HepG2 (cell line): Measurements from ENCODE around the gene MSI2. TPM values are rescaled to one million over a fixed set of nuclear protein-coding genes. Genes with fewer than 3 reads are reported as not detected.

ENCODE experiments used
- BRD4 ChIP-seq: sonication (generic); formaldehyde crosslinking; IDR thresholded peaks from 2 replicates; pipeline ENCODE4 v1.4.0; 2020; ENCODE audit warnings: missing genetic modification reagents
- KAT7 ChIP-seq: IDR thresholded peaks from 2 replicates; pipeline ENCODE4 v1.6.1; 2018; ENCODE audit warnings: borderline replicate concordance, missing compliant biosample characterization
- KDM2A ChIP-seq: sonication (generic); formaldehyde crosslinking; IDR thresholded peaks from 2 replicates; pipeline ENCODE4 v1.4.0; 2020; ENCODE audit warnings: low read depth, missing genetic modification reagents, borderline replicate concordance
- NPAS2 ChIP-seq: sonication (generic); formaldehyde crosslinking; IDR thresholded peaks from 2 replicates; pipeline ENCODE4 v1.8.0; 2022; ENCODE audit warnings: mild to moderate bottlenecking, missing genetic modification reagents, borderline replicate concordance
- PATZ1 ChIP-seq: sonication (generic); formaldehyde crosslinking; IDR thresholded peaks from 2 replicates; pipeline ENCODE4 v1.4.0; 2020; ENCODE audit warnings: missing genetic modification reagents
- SYNCRIP ChIP-seq: fragments of 200-400 bp; formaldehyde crosslinking; IDR thresholded peaks from 2 replicates; pipeline ENCODE4 v1.6.1; 2018; ENCODE audit warnings: mild to moderate bottlenecking, low read depth, low read length; ENCODE audit not compliant: insufficient read depth
- TBX2 ChIP-seq: sonication (generic); formaldehyde crosslinking; IDR thresholded peaks from 2 replicates; pipeline ENCODE4 v1.5.0; 2020; ENCODE audit warnings: missing genetic modification reagents, mild to moderate bottlenecking, borderline replicate concordance
- ZBTB38 ChIP-seq: sonication (generic); formaldehyde crosslinking; IDR thresholded peaks from 2 replicates; pipeline ENCODE4 v1.5.1; 2020; ENCODE audit warnings: mild to moderate bottlenecking, missing genetic modification reagents
- ZFP90 ChIP-seq: sonication (generic); formaldehyde crosslinking; IDR thresholded peaks from 2 replicates; pipeline ENCODE4 v1.8.0; 2022; ENCODE audit warnings: missing genetic modification reagents, mild to moderate bottlenecking, inconsistent platforms, borderline replicate concordance
- ZMYM3 ChIP-seq: sonication (generic); formaldehyde crosslinking; IDR thresholded peaks from 2 replicates; pipeline ENCODE4 v1.5.1; 2020; ENCODE audit warnings: mild to moderate bottlenecking, missing genetic modification reagents
- ZNF142 ChIP-seq: sonication (generic); formaldehyde crosslinking; IDR thresholded peaks from 2 replicates; pipeline ENCODE4 v1.4.0; 2020; ENCODE audit warnings: missing genetic modification reagents
- ZNF234 ChIP-seq: sonication (generic); formaldehyde crosslinking; conservative IDR thresholded peaks from 2 replicates; pipeline ENCODE4 v1.5.1; 2020; ENCODE audit warnings: mild to moderate bottlenecking, missing genetic modification reagents
- ZNF329 ChIP-seq: sonication (generic); formaldehyde crosslinking; IDR thresholded peaks from 2 replicates; pipeline ENCODE4 v1.9.0; 2021; ENCODE audit warnings: low read depth, mild to moderate bottlenecking, missing genetic modification reagents
- ZNF331 ChIP-seq: sonication (generic); formaldehyde crosslinking; IDR thresholded peaks from 2 replicates; pipeline ENCODE4 v1.4.0; 2020; ENCODE audit warnings: missing genetic modification reagents
- polyA plus RNA-seq, 8 experiments: library from polyadenylated mRNA; depleted of rRNA in 3 of 8; stranded (reverse) in 7 of 8; unstranded in 1 of 8; fragments of >200 nt; fragmentation: Illumina TruSeq in 4 of 8; extraction: Trizol in 4 of 8; gene quantifications; 2 replicates each; pipeline versions ENCODE4 v1.2.1 to v1.2.3, GENCODE V29; 2011 to 2016; ENCODE audit warnings: low read depth in 4 of 8, missing spikeins in 1 of 8, mixed read lengths in 1 of 8; ENCODE audit not compliant: insufficient read depth in 1 of 8
- total RNA-seq, 5 experiments: library from RNA; depleted of rRNA; stranded (reverse); fragments of >200 nt; fragmentation: Illumina TruSeq; extraction: Trizol; gene quantifications; 2 replicates each; pipeline ENCODE4 v1.2.3, GENCODE V29; 2016; ENCODE audit warnings: low read depth in 1 of 5
- TF ChIP-seq, protein P1 (sequence below): IDR thresholded peaks from 2 replicates; pipeline ENCODE4 v1.6.1; 2016; ENCODE audit warnings: low read depth
- TF ChIP-seq, protein P2 (sequence below): sonication (generic); formaldehyde crosslinking; IDR thresholded peaks from 2 replicates; pipeline ENCODE4 v1.4.0; 2020; ENCODE audit warnings: mild to moderate bottlenecking, missing genetic modification reagents

Gene MSI2
- total and polyA plus RNA-seq, 2 of the 13 experiments (the other 11 are each of a cell fraction or from before 2014, with no cell fraction given) = 77.5 to 78.4 TPM

- TF ChIP-seq PATZ1 = peak; percentile 73
- no peak for TF ChIP-seq ZNF142 (CRISPR knock-in tag)
- TF ChIP-seq, protein P1, sequence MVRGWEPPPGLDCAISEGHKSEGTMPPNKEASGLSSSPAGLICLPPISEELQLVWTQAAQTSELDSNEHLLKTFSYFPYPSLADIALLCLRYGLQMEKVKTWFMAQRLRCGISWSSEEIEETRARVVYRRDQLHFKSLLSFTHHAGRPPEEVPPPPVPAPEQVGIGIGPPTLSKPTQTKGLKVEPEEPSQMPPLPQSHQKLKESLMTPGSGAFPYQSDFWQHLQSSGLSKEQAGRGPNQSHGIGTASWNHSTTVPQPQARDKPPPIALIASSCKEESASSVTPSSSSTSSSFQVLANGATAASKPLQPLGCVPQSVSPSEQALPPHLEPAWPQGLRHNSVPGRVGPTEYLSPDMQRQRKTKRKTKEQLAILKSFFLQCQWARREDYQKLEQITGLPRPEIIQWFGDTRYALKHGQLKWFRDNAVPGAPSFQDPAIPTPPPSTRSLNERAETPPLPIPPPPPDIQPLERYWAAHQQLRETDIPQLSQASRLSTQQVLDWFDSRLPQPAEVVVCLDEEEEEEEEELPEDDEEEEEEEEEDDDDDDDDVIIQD (CRISPR knock-in tag) = peak; percentile 77; the same call in 1 of the 2 replicates
- 0 out of 2 replicates have a peak, but pooled peaks have one; percentile 38 for TF ChIP-seq KAT7 (CRISPR knock-in tag)
- no peak for TF ChIP-seq BRD4 (CRISPR knock-in tag)
- no peak for TF ChIP-seq NPAS2
- TF ChIP-seq, protein P2, sequence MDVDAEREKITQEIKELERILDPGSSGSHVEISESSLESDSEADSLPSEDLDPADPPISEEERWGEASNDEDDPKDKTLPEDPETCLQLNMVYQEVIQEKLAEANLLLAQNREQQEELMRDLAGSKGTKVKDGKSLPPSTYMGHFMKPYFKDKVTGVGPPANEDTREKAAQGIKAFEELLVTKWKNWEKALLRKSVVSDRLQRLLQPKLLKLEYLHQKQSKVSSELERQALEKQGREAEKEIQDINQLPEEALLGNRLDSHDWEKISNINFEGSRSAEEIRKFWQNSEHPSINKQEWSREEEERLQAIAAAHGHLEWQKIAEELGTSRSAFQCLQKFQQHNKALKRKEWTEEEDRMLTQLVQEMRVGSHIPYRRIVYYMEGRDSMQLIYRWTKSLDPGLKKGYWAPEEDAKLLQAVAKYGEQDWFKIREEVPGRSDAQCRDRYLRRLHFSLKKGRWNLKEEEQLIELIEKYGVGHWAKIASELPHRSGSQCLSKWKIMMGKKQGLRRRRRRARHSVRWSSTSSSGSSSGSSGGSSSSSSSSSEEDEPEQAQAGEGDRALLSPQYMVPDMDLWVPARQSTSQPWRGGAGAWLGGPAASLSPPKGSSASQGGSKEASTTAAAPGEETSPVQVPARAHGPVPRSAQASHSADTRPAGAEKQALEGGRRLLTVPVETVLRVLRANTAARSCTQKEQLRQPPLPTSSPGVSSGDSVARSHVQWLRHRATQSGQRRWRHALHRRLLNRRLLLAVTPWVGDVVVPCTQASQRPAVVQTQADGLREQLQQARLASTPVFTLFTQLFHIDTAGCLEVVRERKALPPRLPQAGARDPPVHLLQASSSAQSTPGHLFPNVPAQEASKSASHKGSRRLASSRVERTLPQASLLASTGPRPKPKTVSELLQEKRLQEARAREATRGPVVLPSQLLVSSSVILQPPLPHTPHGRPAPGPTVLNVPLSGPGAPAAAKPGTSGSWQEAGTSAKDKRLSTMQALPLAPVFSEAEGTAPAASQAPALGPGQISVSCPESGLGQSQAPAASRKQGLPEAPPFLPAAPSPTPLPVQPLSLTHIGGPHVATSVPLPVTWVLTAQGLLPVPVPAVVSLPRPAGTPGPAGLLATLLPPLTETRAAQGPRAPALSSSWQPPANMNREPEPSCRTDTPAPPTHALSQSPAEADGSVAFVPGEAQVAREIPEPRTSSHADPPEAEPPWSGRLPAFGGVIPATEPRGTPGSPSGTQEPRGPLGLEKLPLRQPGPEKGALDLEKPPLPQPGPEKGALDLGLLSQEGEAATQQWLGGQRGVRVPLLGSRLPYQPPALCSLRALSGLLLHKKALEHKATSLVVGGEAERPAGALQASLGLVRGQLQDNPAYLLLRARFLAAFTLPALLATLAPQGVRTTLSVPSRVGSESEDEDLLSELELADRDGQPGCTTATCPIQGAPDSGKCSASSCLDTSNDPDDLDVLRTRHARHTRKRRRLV (CRISPR knock-in tag) = no peak
- no peak for TF ChIP-seq ZFP90
- no peak for TF ChIP-seq SYNCRIP
- no peak for TF ChIP-seq ZNF234 (CRISPR knock-in tag)
- TF ChIP-seq ZMYM3 (CRISPR knock-in tag) = peak; percentile 70
- TF ChIP-seq ZNF329 (CRISPR knock-in tag) = no peak
- TF ChIP-seq ZNF331 = peak; percentile 85
- no peak for TF ChIP-seq TBX2 (CRISPR knock-in tag)
- peak; percentile 44; the same call in 1 of the 2 replicates for TF ChIP-seq KDM2A (CRISPR knock-in tag)
- peak; percentile 95 for TF ChIP-seq ZBTB38 (CRISPR knock-in tag)
These were observed 36.8 kb downstream of the MSI2 start (continued) for GRCh38 chr17:57293077-57293476.
